Stimulated activated CD4-positive, alpha-beta T cell treated with anti-CD3 and anti-CD28 coated beads, Interleukin-2, amount 100 ng/mL, for 24 hours (primary cell): Measurements from ENCODE around the gene TARS3.
"Not testable (repeated sequence)": the region's sequence is repeated elsewhere in the genome, so short reads cannot be mapped to it uniquely, and the experiment has no call there.

Source experiments
- DNase-seq, 2 donors: peaks; one replicate each; pipeline ENCODE4 v3.0.0-alpha.2; 2020

TARS3 gene

DNA sequence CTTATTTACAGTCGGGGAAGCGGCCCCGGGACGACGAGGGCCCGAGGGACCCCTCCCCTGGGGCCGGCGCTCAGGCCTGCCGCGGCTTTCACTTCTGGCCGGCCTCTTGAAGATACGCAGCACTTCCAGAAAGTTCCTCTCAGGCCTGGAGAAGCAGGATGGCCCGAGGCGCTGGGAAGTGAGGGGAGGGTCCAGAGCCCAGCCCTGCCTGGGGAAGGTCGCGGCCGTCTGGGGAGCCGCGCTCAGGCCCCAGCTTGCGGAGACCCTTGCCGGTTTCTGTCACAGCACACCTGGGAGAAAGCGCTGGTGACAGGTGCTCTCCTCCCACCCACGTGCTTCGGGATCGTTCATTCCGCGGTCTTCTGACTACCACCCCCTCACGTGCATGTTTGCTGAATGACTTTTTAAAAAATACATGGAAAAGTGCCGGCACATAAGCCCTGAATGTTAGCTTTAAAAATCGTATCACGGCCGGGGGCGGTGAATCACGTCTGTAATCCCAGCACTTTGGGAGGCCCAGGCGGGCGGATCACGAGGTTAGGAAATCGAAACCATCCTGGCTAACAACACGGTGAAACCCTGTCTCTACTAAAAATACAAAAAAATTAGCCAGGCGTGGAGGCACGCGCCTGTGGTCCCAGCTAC, 71.4 kb downstream of the TARS3 start:
- DNase-seq: no peak

DNA sequence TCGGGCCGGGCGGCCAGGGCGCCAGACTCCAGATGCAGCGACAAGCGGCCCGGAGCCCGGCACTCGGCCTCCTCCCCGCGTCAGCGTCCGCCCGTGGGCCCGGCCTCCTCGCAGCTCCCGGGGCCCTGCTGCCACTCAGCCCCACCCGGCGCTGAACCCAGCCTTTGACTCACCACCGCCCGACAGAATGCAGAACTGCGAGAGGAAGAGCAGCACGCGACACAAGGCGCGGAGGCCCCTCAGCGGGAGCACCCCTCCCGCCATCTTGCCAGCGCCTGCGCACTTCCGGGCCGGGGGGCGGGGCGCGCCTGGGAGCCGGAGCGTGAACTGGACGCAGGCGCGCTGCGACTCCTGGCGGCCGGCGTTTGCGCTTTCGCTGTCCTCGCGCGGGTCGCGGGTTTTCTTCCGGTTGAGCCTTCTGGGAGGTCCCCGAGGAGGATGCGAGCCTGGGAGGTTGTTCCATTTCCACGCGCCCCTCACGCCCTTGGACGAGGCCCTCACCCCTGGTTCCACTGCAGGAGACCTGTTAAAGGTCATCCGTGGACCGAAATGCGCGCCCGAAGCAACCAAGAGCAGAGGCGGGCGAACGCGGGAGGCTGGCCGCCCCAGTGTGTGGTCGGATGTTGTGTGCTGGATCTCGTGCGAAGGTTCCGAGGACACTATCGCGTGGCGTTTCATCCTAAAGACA, 72.0 kb downstream of the TARS3 start, which contains the start of gene TM2D3:
Gene TM2D3 (minus strand): TSS at position 284 of the 688 bp plus-strand sequence. CDS start 20 bp downstream, at position 264.
- peak; percentile 95 to 96 for DNase-seq

- peak in 1 of 2 donors; percentile 26 for DNase-seq
Measured at GRCh38 chr15:101651554-101652097, 72.6 kb downstream of the TARS3 start.

GRCh38 chr15:101650145-101650544, 74.1 kb downstream of the TARS3 start:
- no peak for DNase-seq

GRCh38 chr15:101648356-101648755, 75.9 kb downstream of the TARS3 start:
- no peak for DNase-seq

- no peak for DNase-seq
Measured at GRCh38 chr15:101647251-101647650, 77.0 kb downstream of the TARS3 start.

- DNase-seq: no peak
Measured at GRCh38 chr15:101646672-101647071, 77.6 kb downstream of the TARS3 start.

DNA sequence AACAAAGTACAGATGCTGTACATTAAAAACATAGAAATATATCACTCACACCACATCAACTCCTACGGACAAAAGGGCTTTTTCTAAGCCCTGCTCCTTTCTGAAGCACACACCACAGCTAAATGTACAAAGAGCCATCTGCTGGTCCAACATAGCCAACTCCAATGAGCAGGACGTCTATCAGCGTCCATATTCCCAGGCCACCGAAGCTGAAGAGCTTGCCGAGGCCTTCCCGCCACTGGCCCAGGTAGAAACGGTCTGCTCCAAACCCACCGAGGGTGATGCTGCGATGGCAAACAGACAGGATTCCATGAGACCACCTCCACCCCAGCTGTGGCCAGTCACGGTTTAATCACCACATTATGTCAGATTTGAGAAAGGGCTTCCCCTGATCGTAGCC, 81.9 kb downstream of the TARS3 start:
- no peak for DNase-seq

- DNase-seq: no peak
Measured at GRCh38 chr15:101641894-101642293, 82.4 kb downstream of the TARS3 start.

- DNase-seq: peak; percentile 76 to 77
Measured at GRCh38 chr15:101641129-101641764, 83.0 kb downstream of the TARS3 start.

DNA sequence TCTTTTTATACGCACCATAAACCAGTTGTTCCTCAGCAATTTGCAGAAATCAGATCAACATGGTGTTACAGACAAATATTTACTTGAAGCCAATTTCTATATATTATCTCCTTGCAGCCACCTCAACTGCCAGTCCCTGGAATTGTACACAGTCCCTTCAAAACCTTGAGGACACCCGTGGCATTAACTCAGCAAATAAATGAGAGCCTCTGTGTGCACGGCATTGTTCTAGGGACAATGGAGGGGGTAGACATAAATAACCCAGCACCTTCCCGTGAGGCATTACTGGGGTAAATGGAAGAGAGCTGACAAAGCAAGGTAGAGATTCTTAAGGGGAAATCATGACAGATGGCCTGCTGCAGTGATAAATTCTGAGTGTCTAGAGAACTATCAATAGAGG, 84.6 kb downstream of the TARS3 start:
- no peak for DNase-seq

GRCh38 chr15:101637919-101638318, 86.4 kb downstream of the TARS3 start:
- no peak for DNase-seq

GRCh38 chr15:101637516-101637915, 86.8 kb downstream of the TARS3 start:
- no peak for DNase-seq

GRCh38 chr15:101637038-101637437, 87.2 kb downstream of the TARS3 start:
- DNase-seq: no peak

GRCh38 chr15:101635944-101636727, 88.1 kb downstream of the TARS3 start:
- DNase-seq: no peak

DNA sequence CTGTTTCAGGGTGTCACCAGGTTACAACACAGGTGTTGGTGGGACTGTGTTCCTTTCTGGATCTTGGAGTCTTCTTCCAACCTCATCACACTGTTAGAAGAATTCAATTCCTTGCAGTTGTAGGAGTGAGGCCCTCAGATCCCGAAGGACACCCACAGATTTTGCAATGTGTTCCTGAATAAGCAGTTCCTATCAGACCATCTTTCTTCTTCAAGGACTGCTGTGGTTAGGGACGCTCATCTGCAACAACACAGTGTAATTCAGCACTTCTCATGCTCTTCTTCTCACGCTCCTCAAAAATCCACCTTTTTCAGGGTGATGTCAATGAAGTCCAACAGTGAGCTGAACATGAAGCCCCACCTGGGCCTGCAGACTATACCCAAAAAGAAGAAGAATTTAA, 90.9 kb downstream of the TARS3 start:
- no peak for DNase-seq

GRCh38 chr15:101626729-101627128, 97.5 kb downstream of the TARS3 start:
- DNase-seq: not testable (repeated sequence)

DNA sequence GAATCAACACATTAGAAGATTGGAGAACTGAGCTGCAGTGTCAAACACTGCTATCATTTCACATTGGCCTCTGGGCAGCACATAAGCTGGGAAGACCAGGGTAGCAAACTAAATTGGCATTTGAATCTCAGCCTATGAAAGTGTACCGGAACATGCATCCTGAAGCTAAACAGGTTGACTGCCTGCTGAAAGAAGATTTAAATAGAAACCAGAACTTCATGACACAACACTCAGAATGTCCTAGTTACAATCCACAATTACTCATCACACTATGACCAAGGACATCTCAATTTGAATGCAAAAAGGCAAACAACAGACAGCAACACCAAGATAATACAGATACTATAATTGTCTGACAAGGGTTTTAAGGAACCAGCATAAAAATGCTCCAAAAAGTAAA, 98.3 kb downstream of the TARS3 start:
- no peak for DNase-seq

DNA sequence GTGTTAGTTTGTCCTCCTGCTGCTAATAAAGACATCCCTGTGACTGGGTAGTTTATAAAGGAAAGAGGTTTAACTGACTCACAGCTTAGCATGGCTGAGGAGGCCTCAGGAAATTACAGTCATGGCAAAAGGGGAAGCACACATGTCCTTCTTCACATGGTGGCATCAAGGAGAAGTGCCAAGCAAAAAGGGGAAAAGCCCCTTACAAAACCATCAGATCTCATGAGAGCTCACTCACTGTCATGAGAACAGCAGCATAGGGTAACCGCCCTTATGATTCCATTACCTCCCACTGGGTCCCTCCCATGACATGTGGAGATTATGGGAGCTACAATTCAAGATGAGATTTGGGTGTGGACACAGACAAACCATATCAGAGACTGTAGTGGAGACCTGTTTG, 99.1 kb downstream of the TARS3 start:
- no peak for DNase-seq

GRCh38 chr15:101623367-101624304, 100.6 kb downstream of the TARS3 start:
- DNase-seq: no peak

- DNase-seq: no peak
Measured at GRCh38 chr15:101621961-101622360, 102.3 kb downstream of the TARS3 start.

- no peak for DNase-seq
Measured at GRCh38 chr15:101620671-101621070, 103.6 kb downstream of the TARS3 start.
